HG03439 (cell line): ENCODE data around the gene FBRSL1.

Source experiments
- ATAC-seq: cut with Tn5 transposase; IDR thresholded peaks from one replicate; pipeline ENCODE4 v1.9.1; 2021; ENCODE audit warnings: mild to moderate bottlenecking, moderate library complexity; ENCODE audit not compliant: unreplicated experiment

The FBRSL1 gene

DNA sequence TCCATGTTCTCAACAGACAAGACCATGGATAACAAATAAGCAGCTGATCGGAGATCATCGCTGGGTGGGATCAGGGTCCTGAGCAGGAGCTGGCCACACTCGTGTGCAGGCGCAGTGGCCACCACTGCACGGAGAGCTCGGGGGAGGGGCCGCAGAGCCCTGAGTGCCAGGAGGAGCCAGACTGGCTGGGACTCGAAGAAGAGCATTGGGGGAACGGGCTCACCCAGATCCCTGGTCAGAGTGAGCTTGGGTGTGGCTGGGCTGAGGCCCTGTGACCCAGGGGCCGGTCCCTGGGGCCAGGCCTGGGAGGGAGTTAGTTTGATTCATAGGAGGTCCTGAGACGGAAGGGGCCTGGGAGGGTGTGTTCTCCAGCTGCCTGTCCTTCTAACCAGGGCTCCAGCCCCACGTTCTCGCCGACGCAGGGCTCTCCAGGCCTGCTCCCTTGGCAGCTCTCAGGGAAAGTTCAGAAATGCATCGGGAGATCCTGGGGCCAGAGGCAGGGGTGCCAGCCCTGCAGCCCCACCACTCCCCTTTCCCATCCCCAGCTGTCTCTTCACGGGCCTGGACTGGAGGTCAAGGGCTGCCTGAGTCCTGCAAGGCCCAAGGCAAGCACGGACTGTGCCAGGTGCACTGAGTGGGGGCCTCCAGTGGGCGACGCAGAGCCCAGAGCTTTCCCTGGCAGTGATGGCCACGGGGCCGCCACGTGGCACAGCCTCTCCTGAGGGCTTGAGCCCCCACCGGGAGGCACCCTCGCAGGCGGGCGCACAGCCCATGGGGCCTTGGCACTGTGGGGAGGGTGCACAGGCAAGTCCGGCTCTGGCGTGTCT is 48.1 kb downstream of the FBRSL1 start:
- ATAC-seq = no peak

DNA sequence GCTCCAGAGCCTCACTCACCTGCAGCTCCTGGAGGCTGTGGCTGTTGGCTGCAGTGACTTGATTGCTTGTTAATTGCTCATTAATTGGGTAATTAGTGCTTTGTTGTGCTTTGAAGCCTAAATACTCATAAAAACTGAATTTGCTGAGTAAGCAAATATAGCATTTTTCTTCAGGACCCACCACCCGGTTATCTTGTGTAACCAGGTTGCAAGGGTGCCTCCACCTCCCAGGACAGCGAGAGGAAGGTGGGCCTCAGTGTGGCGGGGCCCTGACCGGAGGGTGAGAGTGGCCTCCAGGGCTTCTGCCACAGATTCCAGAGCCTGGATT is 48.7 kb downstream of the FBRSL1 start:
- no peak for ATAC-seq

GRCh38 chr12:132539016-132539773 is 49.2 kb downstream of the FBRSL1 start:
- ATAC-seq = no peak

DNA sequence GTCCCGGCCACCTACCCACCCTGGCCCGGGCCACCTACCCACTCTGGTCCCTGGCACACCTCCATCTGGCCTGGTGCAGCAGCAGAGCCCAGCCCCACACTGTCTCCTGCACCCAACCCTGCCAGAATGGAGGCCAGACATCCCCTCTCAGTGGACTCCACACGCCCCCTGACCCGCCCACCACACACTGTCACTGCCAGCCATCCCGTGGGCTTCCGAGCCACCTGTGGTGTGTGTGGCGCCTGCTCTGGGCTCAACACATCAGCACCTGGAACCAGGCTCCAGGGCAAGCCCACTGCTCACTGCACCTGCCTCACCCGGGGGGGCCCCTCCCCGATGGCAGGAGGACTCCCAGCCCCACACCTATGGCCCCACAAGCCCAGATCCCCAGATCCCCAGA is 50.5 kb downstream of the FBRSL1 start:
- no peak for ATAC-seq

DNA sequence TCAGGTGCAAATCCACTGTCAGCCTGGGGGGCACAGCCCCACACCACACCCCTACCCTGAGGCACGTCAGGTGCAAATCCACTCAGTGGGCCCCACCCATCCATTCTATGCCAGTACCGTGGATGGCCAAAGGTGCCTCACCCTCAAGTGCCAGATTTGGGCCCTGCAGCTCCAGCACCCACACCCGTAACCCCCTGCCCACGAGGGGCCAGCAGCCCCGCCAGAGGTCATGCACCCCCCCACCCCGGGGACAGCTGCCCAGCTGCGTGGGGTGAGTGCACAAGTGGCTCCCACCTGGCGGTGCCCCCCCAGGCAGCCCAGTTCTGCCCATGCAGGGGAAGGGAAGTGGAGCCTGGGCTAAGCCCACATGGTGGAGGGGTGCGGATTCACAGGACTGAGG is 51.2 kb downstream of the FBRSL1 start:
- ATAC-seq = no peak

GRCh38 chr12:132541996-132542395 is 52.0 kb downstream of the FBRSL1 start:
- no peak for ATAC-seq

DNA sequence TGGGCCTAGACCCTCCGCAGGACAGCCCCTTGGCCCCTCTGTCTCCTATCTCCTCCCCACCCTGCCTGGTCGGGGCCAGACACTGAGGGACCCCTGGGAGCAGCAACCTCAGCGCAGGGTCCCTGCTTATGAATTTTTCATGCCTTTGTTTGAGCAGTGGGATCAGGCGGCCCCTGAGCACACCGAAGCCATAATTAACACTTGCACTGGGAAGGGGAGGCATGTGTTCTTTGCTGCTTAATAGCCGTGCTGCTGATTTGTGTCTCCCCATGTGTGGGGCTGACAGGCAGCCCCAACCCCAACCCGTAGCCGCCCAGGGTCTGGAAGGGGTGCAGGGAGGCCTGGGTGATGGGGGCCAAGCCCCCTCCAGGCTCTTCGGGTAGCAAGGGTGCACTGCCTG is 52.7 kb downstream of the FBRSL1 start:
- no peak for ATAC-seq

GRCh38 chr12:132543298-132544079 is 53.5 kb downstream of the FBRSL1 start:
- no peak for ATAC-seq

- ATAC-seq = no peak
Observed at GRCh38 chr12:132544080-132544397, 54.1 kb downstream of the FBRSL1 start.

DNA sequence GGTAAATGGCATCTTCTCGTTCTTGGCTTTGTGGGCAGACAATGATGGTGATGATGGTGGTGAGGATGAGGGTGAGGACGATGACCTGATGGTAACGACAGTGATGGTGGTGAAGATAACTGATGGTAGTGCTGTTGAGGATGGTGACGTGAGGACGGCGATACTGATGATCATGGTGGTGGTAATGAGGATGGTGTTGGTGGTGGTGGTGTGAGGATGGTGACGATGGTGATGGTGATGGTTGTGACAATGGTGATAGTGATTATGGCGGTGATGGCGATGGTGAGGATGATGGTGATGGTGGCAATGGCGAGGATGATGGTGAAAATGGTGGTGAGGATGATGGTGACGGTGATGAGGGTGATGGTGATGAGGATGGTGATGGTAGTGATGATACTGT is 54.5 kb downstream of the FBRSL1 start:
- no peak for ATAC-seq

- no peak for ATAC-seq
Observed at GRCh38 chr12:132545164-132545953, 55.4 kb downstream of the FBRSL1 start.

GRCh38 chr12:132545955-132546354 is 56.0 kb downstream of the FBRSL1 start:
- ATAC-seq = no peak

- ATAC-seq = no peak
Observed at GRCh38 chr12:132546647-132547046, 56.7 kb downstream of the FBRSL1 start.

GRCh38 chr12:132547205-132547740 is 57.3 kb downstream of the FBRSL1 start:
- no peak for ATAC-seq

DNA sequence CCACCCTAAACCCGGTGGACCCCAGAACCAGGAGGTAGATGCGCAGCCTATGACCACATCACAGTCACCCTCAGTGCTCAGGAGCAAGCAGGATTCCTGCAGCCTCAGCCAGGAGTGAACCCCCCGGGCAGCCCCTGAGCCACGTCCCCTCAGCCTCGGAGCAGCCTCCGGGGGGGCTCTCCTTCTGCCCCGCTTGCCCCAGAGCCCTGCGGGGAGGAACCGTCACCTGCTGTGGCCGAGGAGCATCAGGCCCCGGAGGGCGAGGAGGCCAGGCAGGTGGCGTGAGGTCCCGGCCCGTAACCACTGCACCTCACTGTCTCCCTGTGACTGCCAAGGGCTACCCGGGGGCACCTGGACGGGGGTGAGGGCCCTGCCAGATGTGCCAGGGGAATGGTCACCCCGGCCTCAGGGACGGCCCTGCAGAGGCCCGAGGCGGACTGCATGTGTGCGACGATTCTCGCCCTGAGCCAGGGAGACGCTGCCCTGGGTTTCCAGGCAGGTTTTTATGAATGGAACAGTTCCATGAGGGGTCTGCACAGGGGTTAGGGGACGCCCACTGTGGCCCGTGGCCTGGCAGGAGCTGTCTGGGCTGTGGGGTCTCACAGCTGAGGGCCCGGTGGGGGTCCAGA is 58.6 kb downstream of the FBRSL1 start:
- no peak for ATAC-seq

DNA sequence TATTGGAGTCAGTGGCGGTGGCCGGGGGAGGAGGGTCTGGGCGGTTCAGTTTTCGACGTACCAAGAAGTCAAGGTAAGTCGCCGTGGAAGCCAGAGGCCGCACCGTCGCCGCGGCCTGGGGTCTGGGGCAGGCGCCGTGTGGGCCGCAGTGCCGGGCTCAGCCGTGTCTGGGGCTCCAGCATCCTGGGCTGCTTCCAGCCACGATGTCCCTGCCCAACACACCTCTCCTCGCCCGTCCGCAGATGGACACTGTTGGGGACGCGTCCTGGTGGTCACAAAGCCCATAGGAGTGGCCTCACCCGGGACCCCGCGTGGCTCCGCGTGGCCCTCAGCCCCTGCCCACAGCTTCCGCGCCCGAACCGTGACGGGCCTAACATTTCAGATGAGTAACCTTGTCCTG is 59.1 kb downstream of the FBRSL1 start:
- no peak for ATAC-seq

GRCh38 chr12:132550014-132550802 is 60.3 kb downstream of the FBRSL1 start:
- ATAC-seq = no peak

DNA sequence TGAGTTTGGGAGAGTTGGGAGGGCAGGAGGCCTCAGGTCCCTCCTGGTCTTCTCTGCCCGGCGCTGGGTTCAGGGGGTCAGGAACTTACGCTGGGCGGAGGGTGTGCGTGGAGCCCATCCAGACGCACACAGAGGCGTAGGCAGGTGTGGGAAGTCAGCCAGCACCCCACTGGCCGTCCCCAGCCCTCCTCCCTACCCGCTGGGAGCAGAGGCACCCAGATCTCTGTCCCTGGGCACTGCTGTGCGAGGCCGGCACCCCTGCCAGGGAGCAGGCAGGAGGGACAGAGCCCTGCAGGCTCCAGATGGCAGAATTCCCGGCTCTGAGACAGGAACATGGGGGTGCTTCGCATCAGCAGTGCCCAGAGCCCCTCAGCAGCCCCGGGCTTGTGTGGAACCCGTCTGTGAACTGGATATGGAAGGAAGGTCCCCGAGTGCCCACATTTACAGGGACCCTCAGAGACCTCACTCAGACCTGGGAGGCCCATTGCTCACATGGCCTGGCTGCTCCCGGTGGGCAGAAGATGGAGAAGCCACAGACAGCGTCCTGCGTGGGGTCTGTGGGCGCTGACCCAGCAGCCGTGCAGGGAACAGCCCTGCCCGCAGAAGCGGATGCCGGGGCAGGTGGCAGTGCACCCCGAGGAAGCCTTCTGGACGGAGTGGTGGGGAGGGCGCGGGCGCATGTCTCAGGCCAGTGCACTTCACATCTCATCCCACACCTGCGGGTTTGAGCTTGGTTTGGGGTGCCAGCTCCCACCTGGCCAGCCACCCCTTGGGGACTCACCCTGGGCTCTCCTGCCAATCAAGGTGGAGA is 61.1 kb downstream of the FBRSL1 start:
- ATAC-seq = no peak

- ATAC-seq = no peak
Observed at GRCh38 chr12:132551641-132552031, 61.7 kb downstream of the FBRSL1 start.
